Nephron (organoid): ENCODE data around the gene ADPRS.

Source experiments
- H3K27ac Mint-ChIP-seq, 3 experiments: 2 replicates each; pipeline ENCODE4 v1.8.0; 2020; ENCODE audit warnings: mixed read lengths in 3 of 3, mild to moderate bottlenecking in 2 of 3, moderate library complexity in 1 of 3
- H3K27me3 Mint-ChIP-seq: 2 replicates; pipeline ENCODE4 v1.8.0; 2021; ENCODE audit warnings: low read depth, mild to moderate bottlenecking, moderate library complexity, mixed read lengths
- H3K36me3 Mint-ChIP-seq: 2 replicates; pipeline ENCODE4 v1.8.0; 2020; ENCODE audit warnings: low read depth, mixed read lengths
- H3K4me1 Mint-ChIP-seq: 2 replicates; pipeline ENCODE4 v1.8.0; 2020; ENCODE audit warnings: mixed read lengths
- H3K4me3 Mint-ChIP-seq, 3 experiments: 2 replicates each; pipeline ENCODE4 v1.8.0; 2020; ENCODE audit warnings: mild to moderate bottlenecking in 3 of 3, mixed read lengths in 3 of 3, moderate library complexity in 2 of 3
- H3K9me3 Mint-ChIP-seq: 2 replicates; pipeline ENCODE4 v1.8.0; 2020; ENCODE audit warnings: mixed read lengths
- TF ChIP-seq, protein P1 (sequence below), 3 experiments: fragments of 200-600 bp; sonication (generic); IDR thresholded peaks; one replicate each; pipeline ENCODE4 v1.5.0; 2021; ENCODE audit warnings: antibody characterized with exemption in 3 of 3; ENCODE audit not compliant: unreplicated experiment in 3 of 3

Gene ADPRS

DNA sequence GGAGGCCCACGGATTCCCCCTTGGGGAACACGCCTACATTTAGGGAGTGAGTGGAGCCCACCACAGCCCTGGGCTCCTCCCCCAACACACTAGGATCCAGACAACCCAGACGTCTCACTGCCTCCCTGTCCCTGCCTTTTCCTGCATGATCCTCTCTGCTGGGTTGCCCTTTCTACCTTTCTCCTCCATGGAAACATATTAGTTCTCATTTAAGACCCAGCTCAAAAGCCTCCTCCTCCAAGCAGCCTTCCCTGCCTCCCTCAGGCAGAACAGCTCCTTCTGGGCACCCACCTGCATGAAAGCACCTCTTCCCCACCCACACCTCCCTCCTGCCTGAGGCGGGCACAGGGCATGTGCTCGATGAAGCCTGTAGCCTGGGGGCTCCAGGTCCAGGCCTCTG is 25.7 kb downstream of the ADPRS start:
- Mint-ChIP-seq H3K9me3 (no peaks in the 10 kb centered on the region), H3K27me3 (peaks cover 10% of the 10 kb centered on the region), H3K36me3 (no peaks in the 10 kb centered on the region), H3K27ac (peak overlapping the region in 1 of 3 experiments; percentile 57), H3K4me1 (peaks cover 20% of the 10 kb centered on the region), H3K4me3 (no peak overlapping the region)
- TF ChIP-seq, protein P1, sequence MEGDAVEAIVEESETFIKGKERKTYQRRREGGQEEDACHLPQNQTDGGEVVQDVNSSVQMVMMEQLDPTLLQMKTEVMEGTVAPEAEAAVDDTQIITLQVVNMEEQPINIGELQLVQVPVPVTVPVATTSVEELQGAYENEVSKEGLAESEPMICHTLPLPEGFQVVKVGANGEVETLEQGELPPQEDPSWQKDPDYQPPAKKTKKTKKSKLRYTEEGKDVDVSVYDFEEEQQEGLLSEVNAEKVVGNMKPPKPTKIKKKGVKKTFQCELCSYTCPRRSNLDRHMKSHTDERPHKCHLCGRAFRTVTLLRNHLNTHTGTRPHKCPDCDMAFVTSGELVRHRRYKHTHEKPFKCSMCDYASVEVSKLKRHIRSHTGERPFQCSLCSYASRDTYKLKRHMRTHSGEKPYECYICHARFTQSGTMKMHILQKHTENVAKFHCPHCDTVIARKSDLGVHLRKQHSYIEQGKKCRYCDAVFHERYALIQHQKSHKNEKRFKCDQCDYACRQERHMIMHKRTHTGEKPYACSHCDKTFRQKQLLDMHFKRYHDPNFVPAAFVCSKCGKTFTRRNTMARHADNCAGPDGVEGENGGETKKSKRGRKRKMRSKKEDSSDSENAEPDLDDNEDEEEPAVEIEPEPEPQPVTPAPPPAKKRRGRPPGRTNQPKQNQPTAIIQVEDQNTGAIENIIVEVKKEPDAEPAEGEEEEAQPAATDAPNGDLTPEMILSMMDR (IDR thresholded peaks at IDR 0.05; ENCODE audit: unreplicated experiment in 3 of 3): no peak

DNA sequence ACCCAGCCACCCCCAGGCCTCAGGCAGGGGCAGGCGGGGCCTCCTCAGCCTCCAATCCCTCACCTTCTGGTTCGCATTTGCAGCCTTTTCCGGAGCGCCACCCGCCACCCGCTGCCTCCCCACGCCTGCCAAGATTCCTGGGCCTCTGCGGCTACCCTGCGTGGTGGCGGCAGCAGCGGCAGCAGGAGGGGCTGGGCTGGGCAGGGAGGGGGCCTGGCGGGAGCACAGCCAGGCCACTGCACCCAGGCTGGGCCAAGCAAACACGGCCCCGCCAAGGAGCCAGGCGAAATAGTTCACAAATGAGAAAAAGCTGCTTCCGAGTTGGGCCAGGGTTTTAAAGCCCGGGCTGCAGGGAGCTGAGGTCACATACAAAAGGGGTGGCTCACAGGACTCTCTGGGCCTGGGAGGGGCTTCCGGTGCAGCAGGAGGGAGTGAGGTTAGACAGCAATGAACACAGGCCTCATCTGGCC is 26.5 kb downstream of the ADPRS start:
- Mint-ChIP-seq H3K9me3 (no peaks in the 10 kb centered on the region), H3K4me1 (peaks cover 28% of the 10 kb centered on the region), H3K27me3 (peaks cover 13% of the 10 kb centered on the region), H3K27ac (peak overlapping the region in 1 of 3 experiments; percentile 46), H3K36me3 (no peaks in the 10 kb centered on the region), H3K4me3 (no peak overlapping the region)
- TF ChIP-seq, protein P1 (IDR thresholded peaks at IDR 0.05; ENCODE audit: unreplicated experiment in 3 of 3): no peak

DNA sequence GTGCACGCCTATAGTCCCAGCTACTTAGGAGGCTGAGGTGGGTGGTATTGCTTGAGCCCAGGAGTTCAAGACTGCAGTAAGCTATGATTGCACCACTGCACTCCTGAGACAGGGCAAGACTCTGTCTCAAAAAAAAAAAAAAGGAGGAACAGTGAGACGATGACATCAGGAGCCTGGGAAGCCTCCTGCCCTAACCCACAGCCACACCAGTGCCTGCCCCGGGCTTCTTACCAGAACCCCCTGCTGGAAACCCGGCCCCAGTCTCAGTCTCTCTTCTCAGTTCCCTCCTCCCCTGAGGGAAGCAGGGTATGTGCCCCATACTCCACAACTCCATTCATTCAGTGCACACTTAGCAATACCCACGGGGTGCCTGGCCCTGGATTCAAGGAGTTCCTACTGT is 27.2 kb downstream of the ADPRS start:
- no peaks in the 10 kb centered on the region for H3K36me3 Mint-ChIP-seq
- no peak overlapping the region for H3K4me3 Mint-ChIP-seq
- H3K9me3 Mint-ChIP-seq: no peaks in the 10 kb centered on the region
- peaks cover 15% of the 10 kb centered on the region for H3K27me3 Mint-ChIP-seq
- TF ChIP-seq, protein P1 (IDR thresholded peaks at IDR 0.05; ENCODE audit: unreplicated experiment in 3 of 3): no peak
- H3K4me1 Mint-ChIP-seq: peaks cover 28% of the 10 kb centered on the region
- H3K27ac Mint-ChIP-seq: peak overlapping the region in 2 of 3 experiments; percentile 4 to 6

DNA sequence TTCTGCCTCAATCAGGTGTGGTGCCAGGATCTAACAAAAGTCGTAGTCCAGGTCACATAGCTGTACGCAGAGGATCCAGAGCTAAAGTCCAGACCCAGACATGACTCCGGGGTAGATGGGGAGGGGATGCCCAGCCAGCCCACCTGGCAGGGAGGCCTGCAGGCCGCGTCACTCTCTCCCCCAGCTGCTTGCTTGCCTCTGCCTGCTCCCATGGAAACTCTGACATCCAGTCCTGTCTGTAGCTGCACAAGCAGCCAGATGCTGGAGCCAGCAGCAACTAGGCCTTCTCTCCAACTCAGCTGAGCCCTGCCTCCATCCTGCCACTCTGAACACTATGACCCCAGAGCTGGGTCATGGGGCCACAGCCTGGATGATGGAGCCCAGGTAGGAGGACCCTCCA is 28.2 kb downstream of the ADPRS start:
- no peaks in the 10 kb centered on the region for H3K36me3 Mint-ChIP-seq
- H3K9me3 Mint-ChIP-seq: no peaks in the 10 kb centered on the region
- peaks cover 15% of the 10 kb centered on the region for H3K27me3 Mint-ChIP-seq
- peak overlapping the region in 2 of 3 experiments; percentile 4 to 6 for H3K27ac Mint-ChIP-seq
- H3K4me3 Mint-ChIP-seq: no peak overlapping the region
- TF ChIP-seq, protein P1 (IDR thresholded peaks at IDR 0.05; ENCODE audit: unreplicated experiment in 3 of 3): no peak
- H3K4me1 Mint-ChIP-seq: peaks cover 28% of the 10 kb centered on the region

DNA sequence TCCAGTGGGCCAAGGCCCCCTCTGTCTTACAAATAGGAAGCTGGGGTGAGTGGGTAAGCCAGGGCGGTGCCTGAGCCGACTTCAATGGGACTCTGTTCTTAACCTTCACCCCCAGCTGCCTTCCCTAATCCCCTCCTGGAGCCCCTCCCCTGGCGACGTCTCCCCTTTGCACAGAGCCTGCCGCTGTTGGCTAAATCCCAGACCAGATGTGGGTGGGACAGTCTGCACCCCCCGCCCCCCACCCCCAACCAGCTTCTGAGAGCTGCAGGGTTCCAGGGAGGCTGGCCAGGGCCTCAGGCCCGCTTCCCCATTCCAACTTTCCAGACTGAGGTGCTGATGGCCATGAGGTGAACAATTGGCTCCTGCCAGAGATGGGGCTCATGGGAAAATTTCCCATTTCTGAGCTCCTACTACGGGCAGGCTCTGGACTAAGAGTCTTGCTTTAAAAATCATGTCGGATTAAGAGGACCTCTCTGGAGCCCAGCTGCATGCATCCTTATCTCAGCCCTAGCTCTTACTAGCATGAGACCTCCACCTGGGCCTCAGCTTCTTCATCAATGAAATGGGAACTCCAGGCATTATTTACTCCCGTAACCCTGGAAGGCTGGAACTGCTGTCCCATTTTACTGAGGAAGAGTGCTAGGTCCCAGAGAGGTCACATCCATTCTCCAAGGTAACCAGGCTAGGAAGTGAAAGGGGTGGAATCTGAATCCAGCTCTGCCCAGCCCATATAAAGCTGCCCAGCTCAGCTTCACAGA is 29.9 kb downstream of the ADPRS start:
- Mint-ChIP-seq H3K27ac (no peak overlapping the region), H3K4me3 (no peak overlapping the region), H3K36me3 (no peaks in the 10 kb centered on the region), H3K4me1 (peaks cover 44% of the 10 kb centered on the region), H3K9me3 (no peaks in the 10 kb centered on the region), H3K27me3 (peaks cover 20% of the 10 kb centered on the region)
- TF ChIP-seq, protein P1 (IDR thresholded peaks at IDR 0.05; ENCODE audit: unreplicated experiment in 3 of 3): no peak

DNA sequence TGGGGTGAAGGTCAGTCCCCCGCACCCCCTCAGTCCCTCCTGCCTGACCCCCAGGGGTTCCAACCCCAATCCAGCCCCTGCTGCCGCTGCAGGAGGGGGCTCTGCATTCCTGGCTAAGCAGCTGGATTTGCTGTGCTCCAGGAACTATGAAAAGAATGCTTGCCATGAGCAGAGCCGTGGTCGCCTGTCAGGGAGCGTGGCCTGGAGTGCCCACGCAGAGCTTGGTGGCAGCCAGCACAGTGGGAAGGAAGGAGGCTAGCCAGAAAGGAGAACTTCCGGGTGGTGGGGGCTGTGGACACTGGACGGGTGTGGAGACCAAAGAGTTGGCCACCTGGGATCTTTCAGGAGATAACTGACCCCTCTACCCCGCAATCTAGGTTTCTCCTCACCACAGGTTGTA is 30.8 kb downstream of the ADPRS start:
- Mint-ChIP-seq H3K27ac (peak overlapping the region in 1 of 3 experiments; percentile 72), H3K27me3 (peaks cover 27% of the 10 kb centered on the region), H3K4me1 (peaks cover 52% of the 10 kb centered on the region), H3K36me3 (no peaks in the 10 kb centered on the region), H3K4me3 (peak overlapping the region in 1 of 3 experiments; percentile 48), H3K9me3 (no peaks in the 10 kb centered on the region)
- TF ChIP-seq, protein P1 (IDR thresholded peaks at IDR 0.05; ENCODE audit: unreplicated experiment in 3 of 3): no peak
